ENCODE measurements around the gene PDE12. TPM values are rescaled to one million over a fixed set of nuclear protein-coding genes. Genes with fewer than 3 reads are reported as not detected.

Gene PDE12
- total and polyA plus RNA-seq, 2 of the 13 experiments (the other 11 are each of a cell fraction or from before 2014, with no cell fraction given) = 9.0 to 17.8 TPM

GRCh38 chr3:57586778-57587177 lies 30.7 kb downstream of the PDE12 start:
- 80% methylated on average over 6 of the region's 6 CpGs for WGBS (ENCODE audit: low lambda C conversion rate)
- no peak for TF ChIP-seq HOXA9 (CRISPR knock-in tag; IDR thresholded peaks at IDR 0.05; ENCODE audit: borderline replicate concordance)
- no peak for TF ChIP-seq TFAP4 (IDR thresholded peaks at IDR 0.05; ENCODE audit: borderline replicate concordance, low read depth)
- TF ChIP-seq ZNF777 (CRISPR knock-in tag; IDR thresholded peaks at IDR 0.05) = no peak
- Histone ChIP-seq H3K4me3 (replicated peaks in 1 of 3; ENCODE audit: insufficient read depth in 1 of 3, low read depth in 2 of 3, low read length in 3 of 3) (no peak overlapping the region), H3K27ac (ENCODE audit: extremely low read length, insufficient read depth, low read length) (no peak overlapping the region), H4K20me1 (ENCODE audit: insufficient read depth, low read length) (peaks cover 80% of the 10 kb centered on the region), H3K4me1 (ENCODE audit: insufficient read depth, low read length) (peaks cover 15% of the 10 kb centered on the region; the same call in 1 of the 2 replicates), H3K9me3 (ENCODE audit: low read length) (no peaks in the 10 kb centered on the region), H3K36me3 (replicated peaks in 1 of 2; ENCODE audit: control insufficient read depth in 1 of 2, insufficient read depth in 2 of 2, low read length in 2 of 2) (peaks cover 7 to 39% of the 10 kb centered on the region in 2 experiments), H3K27me3 (ENCODE audit: control insufficient read depth in 1 of 2, insufficient read depth in 2 of 2, low read length in 2 of 2) (no peaks in the 10 kb centered on the region), H3K79me2 (ENCODE audit: insufficient read depth, low read length) (peaks cover 93% of the 10 kb centered on the region), H3K9ac (ENCODE audit: insufficient read depth, low read depth, low read length) (no peak overlapping the region), H2AFZ (ENCODE audit: low read length) (no peak overlapping the region), H3K4me2 (ENCODE audit: low read depth, low read length) (no peak overlapping the region)
- in situ Hi-C loops (cut with HindIII; ENCODE audit: extremely low pct_ligation_motif_present, low pct_unique_long_range_greater_than_20kb) = no loop called here
- FAIRE-seq (no peak), DNase-seq (ENCODE audit: low spot score) (no peak), ATAC-seq (no peak)
- intact Hi-C loops (cut with micrococcal nuclease; ENCODE audit: unreplicated experiment) = no loop called here
- POLR2A ChIA-PET = no interaction called here
- no TSS peak for BruUV-seq (replicated peaks)
- CTCF ChIA-PET (ENCODE audit: low intra/inter-chr PET ratio, low total read pairs) = no interaction called here

GRCh38 chr3:57587905-57588304 lies 31.8 kb downstream of the PDE12 start:
- intact Hi-C loops (cut with micrococcal nuclease; ENCODE audit: unreplicated experiment) = no loop called here
- ATAC-seq (peak; percentile 9; the same call in 1 of the 3 replicates), FAIRE-seq (no peak), DNase-seq (ENCODE audit: low spot score) (no peak)
- Histone ChIP-seq H3K9ac (ENCODE audit: insufficient read depth, low read depth, low read length) (no peak overlapping the region), H3K4me1 (ENCODE audit: insufficient read depth, low read length) (peaks cover 26% of the 10 kb centered on the region), H3K36me3 (replicated peaks in 1 of 2; ENCODE audit: control insufficient read depth in 1 of 2, insufficient read depth in 2 of 2, low read length in 2 of 2) (peaks cover 6 to 42% of the 10 kb centered on the region in 2 experiments), H3K79me2 (ENCODE audit: insufficient read depth, low read length) (peaks cover 96% of the 10 kb centered on the region), H3K9me3 (ENCODE audit: low read length) (no peaks in the 10 kb centered on the region), H3K27ac (ENCODE audit: extremely low read length, insufficient read depth, low read length) (no peak overlapping the region), H3K4me2 (ENCODE audit: low read depth, low read length) (no peak overlapping the region), H3K27me3 (ENCODE audit: control insufficient read depth in 1 of 2, insufficient read depth in 2 of 2, low read length in 2 of 2) (no peaks in the 10 kb centered on the region), H4K20me1 (ENCODE audit: insufficient read depth, low read length) (peaks cover 85% of the 10 kb centered on the region), H2AFZ (ENCODE audit: low read length) (no peak overlapping the region), H3K4me3 (replicated peaks in 1 of 3; ENCODE audit: insufficient read depth in 1 of 3, low read depth in 2 of 3, low read length in 3 of 3) (no peak overlapping the region)
- TF ChIP-seq SRF (IDR thresholded peaks at IDR 0.05; ENCODE audit: low read depth, low read length) = no peak
- no peak for TF ChIP-seq STAT6 (CRISPR knock-in tag; IDR thresholded peaks at IDR 0.05; ENCODE audit: borderline replicate concordance)
- no peak for TF ChIP-seq ZNF670 (CRISPR knock-in tag; IDR thresholded peaks at IDR 0.05; ENCODE audit: borderline replicate concordance)
- no peak for TF ChIP-seq RBM39 (IDR thresholded peaks at IDR 0.05; ENCODE audit: low read depth, low read length, poor library complexity, severe bottlenecking)
- TF ChIP-seq CENPT (CRISPR knock-in tag; IDR thresholded peaks at IDR 0.05; ENCODE audit: low read depth) = no peak
- no peak for TF ChIP-seq MIER3 (CRISPR knock-in tag; IDR thresholded peaks at IDR 0.05; ENCODE audit: borderline replicate concordance)
- TF ChIP-seq ZFP91 (CRISPR knock-in tag; IDR thresholded peaks at IDR 0.05; ENCODE audit: borderline replicate concordance) = no peak
- TF ChIP-seq PATZ1 (CRISPR knock-in tag; IDR thresholded peaks at IDR 0.05) = no peak
- POLR2A ChIA-PET = interaction anchor here (1.3 to 2.2 kb wide), 2 partner anchors 9 to 32 kb away, joined by 3 to 6 read pairs; partner anchors contain the start of genes ARF4 and PDE12
- WGBS (ENCODE audit: low lambda C conversion rate) = 91% methylated on average over 2 of the region's 2 CpGs
- in situ Hi-C loops (cut with HindIII; ENCODE audit: extremely low pct_ligation_motif_present, low pct_unique_long_range_greater_than_20kb) = no loop called here
- CTCF ChIA-PET (ENCODE audit: low intra/inter-chr PET ratio, low total read pairs) = no interaction called here
- no TSS peak for BruUV-seq (replicated peaks)

Data from HepG2 (cell line).